Fibroblast of skin of right biceps (primary cell): Measurements from ENCODE around the gene NTNG1.

Source experiments
- DNase-seq: peaks from one replicate; pipeline ENCODE4 v3.0.0-alpha.2; 2013

Gene NTNG1

GRCh38 chr1:107525145-107525544 lies 384.3 kb downstream of the NTNG1 start:
- DNase-seq, result peak; percentile 62

- no peak for DNase-seq
Measured at GRCh38 chr1:107525961-107526360, 385.1 kb downstream of the NTNG1 start.

GRCh38 chr1:107526524-107527198 lies 385.8 kb downstream of the NTNG1 start:
- no peak for DNase-seq

GRCh38 chr1:107529511-107530149 lies 388.8 kb downstream of the NTNG1 start:
- peak; percentile 61 for DNase-seq

DNA sequence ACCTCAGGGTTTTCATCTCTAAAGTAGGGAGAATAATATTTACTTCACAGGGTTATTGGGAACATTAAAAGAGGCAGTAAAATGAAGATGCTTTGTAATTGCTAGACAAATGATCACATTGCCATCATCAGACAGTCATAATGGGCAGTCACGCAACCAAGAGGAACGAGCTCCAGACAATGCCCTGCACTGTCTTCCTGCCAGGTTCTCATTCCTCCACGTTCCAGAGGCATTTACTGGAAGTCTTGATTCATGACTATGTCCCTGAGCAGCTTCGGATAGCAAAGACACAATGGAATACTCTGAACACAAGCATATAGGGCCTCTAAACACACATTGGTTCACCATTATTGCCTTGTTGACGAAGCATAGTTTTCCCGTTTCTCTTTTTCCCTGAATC lies 389.7 kb downstream of the NTNG1 start:
- DNase-seq, result no peak

DNA sequence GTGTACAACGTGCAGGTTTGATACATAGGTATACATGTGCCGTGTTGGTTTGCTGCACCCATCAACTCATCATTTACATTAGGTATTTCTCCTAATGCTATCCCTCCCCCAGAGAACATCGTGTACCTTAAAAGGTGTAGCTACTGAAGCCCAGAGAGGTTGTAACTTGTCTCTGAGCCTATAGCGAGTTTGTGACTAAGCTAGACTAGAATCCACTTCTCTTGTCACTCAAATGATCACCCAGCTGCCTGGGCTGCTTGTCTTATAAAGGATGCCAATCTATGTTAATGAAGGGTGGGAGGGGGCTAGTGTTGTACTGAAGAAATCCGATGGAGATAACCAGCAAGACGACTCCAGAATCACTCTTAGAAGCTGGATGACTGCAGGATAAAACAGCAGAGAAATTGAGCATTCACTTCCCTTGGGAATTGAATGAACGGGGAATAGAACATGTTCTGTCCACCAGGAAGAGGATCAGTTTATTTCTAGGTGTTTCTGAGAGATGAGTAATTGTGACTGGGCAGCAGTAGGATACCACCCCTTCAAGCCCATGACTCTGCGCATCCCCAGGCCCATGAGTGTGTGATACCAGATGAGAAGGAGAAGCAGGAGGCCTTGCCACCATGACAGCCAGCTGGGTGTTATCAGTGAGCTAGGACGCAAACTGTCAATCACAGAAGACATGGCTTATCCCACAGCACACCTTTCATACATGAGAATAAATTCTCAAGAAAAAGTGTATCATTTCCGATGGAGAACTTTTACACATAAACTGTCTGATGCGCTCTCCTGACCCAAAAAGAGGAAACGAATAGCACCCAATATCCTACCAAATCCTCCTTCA lies 390.4 kb downstream of the NTNG1 start:
- no peak for DNase-seq

GRCh38 chr1:107532318-107532717 lies 391.5 kb downstream of the NTNG1 start:
- DNase-seq, result no peak
